ENCODE measurements around the gene PHACTR1.

DNA sequence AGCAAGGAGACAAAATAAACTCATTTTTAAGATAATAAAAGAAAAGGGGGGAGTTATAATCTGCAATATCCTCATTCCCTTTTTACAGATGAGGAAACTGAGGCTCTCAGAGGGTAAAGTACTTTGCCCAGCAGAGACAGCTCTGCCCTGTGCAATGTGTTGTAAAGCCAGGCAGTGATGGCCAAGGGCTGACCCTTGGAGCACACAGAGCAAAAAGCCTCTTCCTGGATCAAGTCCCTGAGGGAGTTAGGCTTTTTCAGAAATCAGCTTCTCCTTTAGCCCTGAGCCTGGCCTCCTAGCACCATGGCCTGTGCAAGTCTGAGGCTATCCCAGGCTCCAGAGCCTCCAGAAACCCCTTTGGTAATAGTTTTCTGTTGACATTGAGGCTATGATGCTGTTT lies 234.8 kb downstream of the PHACTR1 start:
- TF ChIP-seq, protein P1, sequence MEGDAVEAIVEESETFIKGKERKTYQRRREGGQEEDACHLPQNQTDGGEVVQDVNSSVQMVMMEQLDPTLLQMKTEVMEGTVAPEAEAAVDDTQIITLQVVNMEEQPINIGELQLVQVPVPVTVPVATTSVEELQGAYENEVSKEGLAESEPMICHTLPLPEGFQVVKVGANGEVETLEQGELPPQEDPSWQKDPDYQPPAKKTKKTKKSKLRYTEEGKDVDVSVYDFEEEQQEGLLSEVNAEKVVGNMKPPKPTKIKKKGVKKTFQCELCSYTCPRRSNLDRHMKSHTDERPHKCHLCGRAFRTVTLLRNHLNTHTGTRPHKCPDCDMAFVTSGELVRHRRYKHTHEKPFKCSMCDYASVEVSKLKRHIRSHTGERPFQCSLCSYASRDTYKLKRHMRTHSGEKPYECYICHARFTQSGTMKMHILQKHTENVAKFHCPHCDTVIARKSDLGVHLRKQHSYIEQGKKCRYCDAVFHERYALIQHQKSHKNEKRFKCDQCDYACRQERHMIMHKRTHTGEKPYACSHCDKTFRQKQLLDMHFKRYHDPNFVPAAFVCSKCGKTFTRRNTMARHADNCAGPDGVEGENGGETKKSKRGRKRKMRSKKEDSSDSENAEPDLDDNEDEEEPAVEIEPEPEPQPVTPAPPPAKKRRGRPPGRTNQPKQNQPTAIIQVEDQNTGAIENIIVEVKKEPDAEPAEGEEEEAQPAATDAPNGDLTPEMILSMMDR (IDR thresholded peaks at IDR 0.05), result no peak
- no peak for TF ChIP-seq POLR2A (IDR thresholded peaks at IDR 0.05)
